ENCODE results near the gene GSTO1. TPM values are rescaled to one million over a fixed set of nuclear protein-coding genes. Genes with fewer than 3 reads are reported as not detected.

Gene GSTO1
- total and polyA plus RNA-seq, 2 experiments from 2014 or later = 52.5 to 182 TPM

GRCh38 chr10:104234934-104235333 lies 19.8 kb upstream of the GSTO1 start:
- Histone ChIP-seq H4K20me1 (replicated peaks; ENCODE audit: insufficient read depth) (no peaks in the 10 kb centered on the region), H3K27ac (ENCODE audit: low read depth) (no peak overlapping the region), H3K4me1 (ENCODE audit: insufficient read depth) (peaks cover 11% of the 10 kb centered on the region), H3K36me3 (ENCODE audit: insufficient read depth) (no peaks in the 10 kb centered on the region), H3K27me3 (ENCODE audit: insufficient read depth) (no peaks in the 10 kb centered on the region), H3K4me3 (no peak overlapping the region), H3K9me2 (ENCODE audit: insufficient read depth) (no peaks in the 10 kb centered on the region), H2AFZ (no peak overlapping the region), H3F3A (replicated peaks; ENCODE audit: low read depth) (0 out of 2 replicates have a peak, but pooled peaks cover 3% of the 10 kb centered on the region), H3K79me2 (replicated peaks; ENCODE audit: insufficient read depth) (no peaks in the 10 kb centered on the region), H3K4me2 (no peak overlapping the region)
- TF ChIP-seq JUNB (IDR thresholded peaks at IDR 0.05; ENCODE audit: unreplicated experiment) = no peak
- TF ChIP-seq CREB1 (CRISPR knock-in tag; IDR thresholded peaks at IDR 0.05; ENCODE audit: low read depth) = no peak
- TF ChIP-seq ZNF462 (CRISPR knock-in tag; IDR thresholded peaks at IDR 0.05) = no peak
- no peak for TF ChIP-seq EZH2phosphoT487 (IDR thresholded peaks at IDR 0.05; ENCODE audit: unreplicated experiment)
- peaks cover 12% of the 10 kb centered on the region; the same call in 2 of the 3 replicates for H3K36me3 Mint-ChIP-seq (ENCODE audit: low read depth)
- H3K4me1 Mint-ChIP-seq = peaks cover 5% of the 10 kb centered on the region; the same call in 1 of the 3 replicates
- ATAC-seq (no peak), DNase-seq (ENCODE audit: low spot score) (no peak)
- H3K27me3 Mint-ChIP-seq (ENCODE audit: insufficient read depth, low read depth, poor library complexity) = no peaks in the 10 kb centered on the region
- H3K27ac Mint-ChIP-seq = no peak overlapping the region
- H3K4me3 Mint-ChIP-seq = no peak overlapping the region
- H3K9me3 Mint-ChIP-seq = peaks cover 16% of the 10 kb centered on the region; the same call in 2 of the 3 replicates

- Mint-ChIP-seq H3K36me3 (ENCODE audit: low read depth) (peaks cover 12% of the 10 kb centered on the region; the same call in 2 of the 3 replicates), H3K27ac (no peak overlapping the region), H3K4me1 (peaks cover 5% of the 10 kb centered on the region; the same call in 1 of the 3 replicates), H3K9me3 (peaks cover 16% of the 10 kb centered on the region; the same call in 2 of the 3 replicates), H3K27me3 (ENCODE audit: insufficient read depth, low read depth, poor library complexity) (no peaks in the 10 kb centered on the region), H3K4me3 (no peak overlapping the region)
- Histone ChIP-seq H3K27ac (ENCODE audit: low read depth) (no peak overlapping the region), H3K9me2 (ENCODE audit: insufficient read depth) (no peaks in the 10 kb centered on the region), H4K20me1 (replicated peaks; ENCODE audit: insufficient read depth) (no peaks in the 10 kb centered on the region), H3K4me3 (no peak overlapping the region), H3K36me3 (ENCODE audit: insufficient read depth) (no peaks in the 10 kb centered on the region), H3F3A (replicated peaks; ENCODE audit: low read depth) (0 out of 2 replicates have a peak, but pooled peaks cover 3% of the 10 kb centered on the region), H3K4me2 (no peak overlapping the region), H2AFZ (no peak overlapping the region), H3K79me2 (replicated peaks; ENCODE audit: insufficient read depth) (no peaks in the 10 kb centered on the region), H3K27me3 (ENCODE audit: insufficient read depth) (no peaks in the 10 kb centered on the region), H3K4me1 (ENCODE audit: insufficient read depth) (peaks cover 10% of the 10 kb centered on the region)
- DNase-seq (ENCODE audit: low spot score) = no peak
- ATAC-seq = no peak
- TF ChIP-seq ETS1 (IDR thresholded peaks at IDR 0.05) = no peak
- TF ChIP-seq CREB1 (CRISPR knock-in tag; IDR thresholded peaks at IDR 0.05; ENCODE audit: low read depth) = no peak
- TF ChIP-seq EZH2 (IDR thresholded peaks at IDR 0.05; ENCODE audit: low read depth, unreplicated experiment) = no peak
- no peak for TF ChIP-seq POLR2AphosphoS5 (IDR thresholded peaks at IDR 0.05; ENCODE audit: low read depth)
- TF ChIP-seq STAT1 (IDR thresholded peaks at IDR 0.05; ENCODE audit: unreplicated experiment) = no peak
- TF ChIP-seq ZNF331 (CRISPR knock-in tag; IDR thresholded peaks at IDR 0.05; ENCODE audit: low read depth) = no peak
- TF ChIP-seq CTCF (conservative IDR thresholded peaks at IDR 0.05; ENCODE audit: low read depth in 2 of 2) = no peak
- TF ChIP-seq NANOG (IDR thresholded peaks at IDR 0.05; ENCODE audit: borderline replicate concordance) = no peak
- TF ChIP-seq EZH2phosphoT487 (IDR thresholded peaks at IDR 0.05; ENCODE audit: unreplicated experiment) = no peak
Observed at GRCh38 chr10:104235801-104236200, 18.9 kb upstream of the GSTO1 start.

Measured in GM23338 (cell line).